ENCODE results near the gene RBMS1.

Gene RBMS1

DNA sequence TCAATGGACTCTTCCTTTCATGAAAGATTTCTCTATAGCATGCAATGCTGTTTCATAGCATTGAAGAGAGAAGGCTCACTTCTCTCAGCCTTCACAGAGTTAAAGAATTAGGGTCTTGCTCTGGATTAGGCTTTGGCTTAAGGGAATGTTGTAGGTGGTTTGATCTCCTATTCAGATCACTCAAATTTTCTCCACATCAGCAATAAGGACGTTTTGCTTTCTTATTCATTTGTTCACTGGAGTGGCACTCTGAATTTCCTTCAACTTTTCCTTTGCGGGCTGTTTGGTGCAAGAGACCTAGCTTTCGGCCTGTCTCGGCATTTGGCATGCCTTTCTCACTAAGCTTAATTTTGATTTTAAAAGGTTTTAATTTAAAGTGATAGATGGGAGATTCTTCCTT, 131.6 kb downstream of the RBMS1 start:
- Histone ChIP-seq H2BK12ac (ENCODE audit: low read length) (no peak overlapping the region), H3K27ac (replicated peaks; ENCODE audit: low read length) (no peak overlapping the region), H3K36me3 (replicated peaks in 1 of 2; ENCODE audit: control insufficient read depth in 2 of 2, insufficient read depth in 2 of 2, low read length in 2 of 2) (peaks cover 2 to 27% of the 10 kb centered on the region in 2 donors), H4K8ac (ENCODE audit: low read depth, low read length) (no peak overlapping the region), H3K9me3 (replicated peaks in 1 of 2; ENCODE audit: control insufficient read depth in 2 of 2, insufficient read depth in 1 of 2, low read depth in 1 of 2, low read length in 2 of 2) (no peaks in the 10 kb centered on the region), H4K91ac (ENCODE audit: low read depth, low read length, poor library complexity) (no peak overlapping the region), H3K4ac (ENCODE audit: low read length) (no peak overlapping the region), H2BK5ac (ENCODE audit: low read length) (no peak overlapping the region), H3K79me1 (ENCODE audit: low read depth, low read length) (peaks cover 2% of the 10 kb centered on the region), H3K14ac (ENCODE audit: low read length) (no peak overlapping the region), H3K4me1 (ENCODE audit: control insufficient read depth in 2 of 2, insufficient read depth in 1 of 2, low read depth in 1 of 2, low read length in 2 of 2) (peaks cover 0 to 8% of the 10 kb centered on the region in 2 donors), H3K18ac (ENCODE audit: low read length) (no peak overlapping the region), H3K4me2 (ENCODE audit: insufficient read depth, low read length, poor library complexity, severe bottlenecking) (no peak overlapping the region), H2AK5ac (ENCODE audit: low read depth, low read length) (no peak overlapping the region), H2AFZ (ENCODE audit: low read length) (no peak overlapping the region), H2BK120ac (ENCODE audit: low read depth, low read length) (no peak overlapping the region), H3K4me3 (ENCODE audit: low read length in 2 of 2) (no peak overlapping the region), H3K23ac (ENCODE audit: low read depth, low read length, poor library complexity) (no peak overlapping the region), H2BK15ac (ENCODE audit: low read length) (no peak overlapping the region), H3K27me3 (ENCODE audit: control insufficient read depth in 3 of 3, insufficient read depth in 3 of 3, low read depth in 1 of 3, low read length in 3 of 3) (no peaks in the 10 kb centered on the region), H3K9ac (ENCODE audit: low read depth, low read length, poor library complexity) (no peak overlapping the region)
- no CpG with 5 or more reads among the region's 4 CpGs for WGBS, 2 donors (ENCODE audit: extremely low coverage in 2 of 2, insufficient read length in 2 of 2, insufficient replicate concordance in 1 of 2)
- DNase-seq (ENCODE audit: low spot score): no peak

DNA sequence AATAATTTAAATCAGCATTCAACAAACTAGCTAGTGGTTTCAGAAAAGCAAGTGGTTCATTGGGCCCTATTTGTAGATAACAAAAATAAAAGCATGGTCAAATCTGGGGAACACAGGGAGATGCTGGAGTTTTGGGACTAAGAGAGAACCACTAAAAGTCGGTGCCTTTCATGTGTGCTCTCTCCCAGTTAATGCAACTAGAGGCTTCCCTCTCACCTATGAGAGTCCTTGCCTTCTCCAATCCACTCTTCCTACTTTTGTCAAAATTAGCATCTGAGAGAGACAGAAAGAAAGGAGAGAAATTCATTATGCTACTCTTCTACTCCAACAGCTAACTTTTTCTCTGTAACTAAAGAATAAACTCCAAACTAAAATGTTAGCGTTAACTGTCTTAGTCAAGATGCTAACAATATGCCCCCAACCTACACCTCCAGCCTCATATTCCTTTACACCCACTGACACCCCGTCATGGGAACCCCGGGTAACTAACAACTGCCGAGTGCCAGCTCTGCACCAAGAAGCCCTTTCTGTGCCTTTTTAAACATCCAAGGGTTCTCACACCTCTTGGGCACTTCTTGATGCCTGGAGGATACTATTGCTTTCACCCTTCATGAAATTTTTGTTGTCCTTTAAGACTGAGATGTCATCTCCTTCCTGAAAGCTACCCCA, 133.4 kb downstream of the RBMS1 start:
- Histone ChIP-seq H3K27ac (replicated peaks; ENCODE audit: low read length) (no peak overlapping the region), H3K4ac (ENCODE audit: low read length) (no peak overlapping the region), H3K23ac (ENCODE audit: low read depth, low read length, poor library complexity) (no peak overlapping the region), H3K79me1 (ENCODE audit: low read depth, low read length) (peaks cover 3% of the 10 kb centered on the region), H2AFZ (ENCODE audit: low read length) (no peak overlapping the region), H3K36me3 (replicated peaks in 1 of 2; ENCODE audit: control insufficient read depth in 2 of 2, insufficient read depth in 2 of 2, low read length in 2 of 2) (peaks cover 0 to 14% of the 10 kb centered on the region in 2 donors), H3K18ac (ENCODE audit: low read length) (no peak overlapping the region), H3K14ac (ENCODE audit: low read length) (no peak overlapping the region), H2BK5ac (ENCODE audit: low read length) (no peak overlapping the region), H2BK15ac (ENCODE audit: low read length) (no peak overlapping the region), H3K9me3 (replicated peaks in 1 of 2; ENCODE audit: control insufficient read depth in 2 of 2, insufficient read depth in 1 of 2, low read depth in 1 of 2, low read length in 2 of 2) (peaks cover 0 to 7% of the 10 kb centered on the region in 2 donors), H3K4me2 (ENCODE audit: insufficient read depth, low read length, poor library complexity, severe bottlenecking) (no peak overlapping the region), H3K9ac (ENCODE audit: low read depth, low read length, poor library complexity) (no peak overlapping the region), H2BK12ac (ENCODE audit: low read length) (no peak overlapping the region), H2BK120ac (ENCODE audit: low read depth, low read length) (no peak overlapping the region), H4K91ac (ENCODE audit: low read depth, low read length, poor library complexity) (no peak overlapping the region), H3K4me3 (ENCODE audit: low read length in 2 of 2) (no peak overlapping the region), H3K4me1 (ENCODE audit: control insufficient read depth in 2 of 2, insufficient read depth in 1 of 2, low read depth in 1 of 2, low read length in 2 of 2) (peaks cover 0 to 4% of the 10 kb centered on the region in 2 donors), H2AK5ac (ENCODE audit: low read depth, low read length) (no peak overlapping the region), H3K27me3 (ENCODE audit: control insufficient read depth in 3 of 3, insufficient read depth in 3 of 3, low read depth in 1 of 3, low read length in 3 of 3) (no peaks in the 10 kb centered on the region), H4K8ac (ENCODE audit: low read depth, low read length) (no peak overlapping the region)
- no CpG with 5 or more reads among the region's 5 CpGs for WGBS, 2 donors (ENCODE audit: extremely low coverage in 2 of 2, insufficient read length in 2 of 2, insufficient replicate concordance in 1 of 2)
- DNase-seq (ENCODE audit: low spot score): no peak

DNA sequence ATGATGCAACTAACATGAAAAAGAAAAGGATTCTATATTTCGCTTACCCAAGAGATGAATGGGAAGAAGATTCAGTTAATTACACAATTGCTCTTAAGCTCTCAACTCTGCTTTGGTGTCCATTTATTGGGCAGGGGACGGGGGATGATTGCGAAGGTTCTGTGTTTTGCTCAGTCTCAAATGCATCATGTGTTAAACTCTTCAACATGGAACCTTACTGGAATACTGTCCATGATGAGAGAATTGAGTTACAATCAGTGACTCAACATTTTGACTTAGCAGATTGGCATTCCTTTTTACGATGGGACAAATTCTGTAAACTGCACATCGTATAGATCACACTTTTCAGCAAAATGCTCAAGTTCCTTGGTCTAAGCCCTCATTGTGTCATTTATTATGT, 135.6 kb downstream of the RBMS1 start:
- DNase-seq (ENCODE audit: low spot score): no peak
- H3K9ac ChIP-seq (ENCODE audit: low read depth, low read length, poor library complexity): no peak overlapping the region

DNA sequence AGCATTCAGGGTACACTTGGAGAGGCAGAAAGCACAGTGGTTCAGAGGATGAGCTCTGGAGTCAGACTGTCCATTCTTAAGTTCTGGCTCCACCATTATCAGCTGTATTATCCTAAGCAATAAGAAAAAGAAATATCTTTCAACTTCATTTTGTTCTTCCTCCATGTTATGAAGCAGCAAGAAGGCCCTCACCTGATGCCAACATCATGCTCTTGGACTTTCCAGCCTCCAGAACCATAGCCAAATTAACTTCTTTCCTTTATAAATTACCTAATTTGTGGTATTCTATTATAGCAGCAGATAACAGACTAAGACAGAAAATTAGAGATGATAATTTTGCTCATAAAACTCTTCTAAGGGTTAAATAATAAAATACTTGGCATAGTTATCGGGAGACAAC, 137.1 kb downstream of the RBMS1 start:
- Histone ChIP-seq H2AK5ac (ENCODE audit: low read depth, low read length) (no peak overlapping the region), H2BK12ac (ENCODE audit: low read length) (no peak overlapping the region), H3K36me3 (replicated peaks in 1 of 2; ENCODE audit: control insufficient read depth in 2 of 2, insufficient read depth in 2 of 2, low read length in 2 of 2) (peaks cover 0 to 7% of the 10 kb centered on the region in 2 donors), H3K23ac (ENCODE audit: low read depth, low read length, poor library complexity) (no peak overlapping the region), H3K27me3 (ENCODE audit: control insufficient read depth in 3 of 3, insufficient read depth in 3 of 3, low read depth in 1 of 3, low read length in 3 of 3) (no peaks in the 10 kb centered on the region), H2AFZ (ENCODE audit: low read length) (no peak overlapping the region), H3K14ac (ENCODE audit: low read length) (no peak overlapping the region), H2BK15ac (ENCODE audit: low read length) (no peak overlapping the region), H3K79me1 (ENCODE audit: low read depth, low read length) (peaks cover 1% of the 10 kb centered on the region), H3K4me3 (ENCODE audit: low read length in 2 of 2) (no peak overlapping the region), H3K9me3 (replicated peaks in 1 of 2; ENCODE audit: control insufficient read depth in 2 of 2, insufficient read depth in 1 of 2, low read depth in 1 of 2, low read length in 2 of 2) (peaks cover 0 to 7% of the 10 kb centered on the region in 2 donors), H3K4ac (ENCODE audit: low read length) (no peak overlapping the region), H3K9ac (ENCODE audit: low read depth, low read length, poor library complexity) (no peak overlapping the region), H2BK120ac (ENCODE audit: low read depth, low read length) (no peak overlapping the region), H3K18ac (ENCODE audit: low read length) (no peak overlapping the region), H2BK5ac (ENCODE audit: low read length) (no peak overlapping the region), H4K91ac (ENCODE audit: low read depth, low read length, poor library complexity) (no peak overlapping the region), H4K8ac (ENCODE audit: low read depth, low read length) (no peak overlapping the region), H3K4me2 (ENCODE audit: insufficient read depth, low read length, poor library complexity, severe bottlenecking) (no peak overlapping the region), H3K4me1 (ENCODE audit: control insufficient read depth in 2 of 2, insufficient read depth in 1 of 2, low read depth in 1 of 2, low read length in 2 of 2) (no peaks in the 10 kb centered on the region), H3K27ac (replicated peaks; ENCODE audit: low read length) (no peak overlapping the region)
- WGBS, 2 donors (ENCODE audit: extremely low coverage in 2 of 2, insufficient read length in 2 of 2, insufficient replicate concordance in 1 of 2): no CpG with 5 or more reads among the region's 1 CpG
- DNase-seq (ENCODE audit: low spot score): no peak

More for the DNA sequence above, 135.6 kb downstream of the RBMS1 start:
- H3K23ac ChIP-seq (ENCODE audit: low read depth, low read length, poor library complexity): no peak overlapping the region
- H3K27me3 ChIP-seq (ENCODE audit: control insufficient read depth in 3 of 3, insufficient read depth in 3 of 3, low read depth in 1 of 3, low read length in 3 of 3): no peaks in the 10 kb centered on the region
- H4K91ac ChIP-seq (ENCODE audit: low read depth, low read length, poor library complexity): no peak overlapping the region
- no peak overlapping the region for H3K4me3 ChIP-seq (ENCODE audit: low read length in 2 of 2)
- no CpG with 5 or more reads among the region's 5 CpGs for WGBS, 2 donors (ENCODE audit: extremely low coverage in 2 of 2, insufficient read length in 2 of 2, insufficient replicate concordance in 1 of 2)
- H2AFZ ChIP-seq (ENCODE audit: low read length): no peak overlapping the region
- H3K79me1 ChIP-seq (ENCODE audit: low read depth, low read length): peaks cover 1% of the 10 kb centered on the region
- no peaks in the 10 kb centered on the region for H3K4me1 ChIP-seq (ENCODE audit: control insufficient read depth in 2 of 2, insufficient read depth in 1 of 2, low read depth in 1 of 2, low read length in 2 of 2)
- no peak overlapping the region for H2BK5ac ChIP-seq (ENCODE audit: low read length)
- no peak overlapping the region for H2BK12ac ChIP-seq (ENCODE audit: low read length)
- H2BK15ac ChIP-seq (ENCODE audit: low read length): no peak overlapping the region
- peaks cover 0 to 7% of the 10 kb centered on the region in 2 donors for H3K9me3 ChIP-seq (replicated peaks in 1 of 2; ENCODE audit: control insufficient read depth in 2 of 2, insufficient read depth in 1 of 2, low read depth in 1 of 2, low read length in 2 of 2)
- H4K8ac ChIP-seq (ENCODE audit: low read depth, low read length): no peak overlapping the region
- H2AK5ac ChIP-seq (ENCODE audit: low read depth, low read length): no peak overlapping the region
- no peak overlapping the region for H3K14ac ChIP-seq (ENCODE audit: low read length)
- no peak overlapping the region for H3K4ac ChIP-seq (ENCODE audit: low read length)
- peaks cover 0 to 5% of the 10 kb centered on the region in 2 donors for H3K36me3 ChIP-seq (replicated peaks in 1 of 2; ENCODE audit: control insufficient read depth in 2 of 2, insufficient read depth in 2 of 2, low read length in 2 of 2)
- H2BK120ac ChIP-seq (ENCODE audit: low read depth, low read length): no peak overlapping the region
- H3K4me2 ChIP-seq (ENCODE audit: insufficient read depth, low read length, poor library complexity, severe bottlenecking): no peak overlapping the region
- no peak overlapping the region for H3K18ac ChIP-seq (ENCODE audit: low read length)
- H3K27ac ChIP-seq (replicated peaks; ENCODE audit: low read length): no peak overlapping the region
